K562 (cell line): ENCODE results near the gene FSTL3. TPM values are rescaled to one million over a fixed set of nuclear protein-coding genes. Genes with fewer than 3 reads are reported as not detected.

Source experiments
- ATF2 ChIP-seq: sonication (generic); formaldehyde crosslinking; IDR thresholded peaks from 2 replicates; pipeline ENCODE4 v1.8.1; 2022; ENCODE audit warnings: missing genetic modification reagents
- BRF1 ChIP-seq: IDR thresholded peaks from 3 replicates; pipeline ENCODE4 v1.6.1; 2011; ENCODE audit warnings: borderline replicate concordance, mild to moderate bottlenecking; ENCODE audit not compliant: insufficient read length; ENCODE audit errors: extremely low read depth
- CCNT2 ChIP-seq: IDR thresholded peaks from 2 replicates; pipeline ENCODE4 v1.6.1; 2011; ENCODE audit warnings: borderline replicate concordance, low read depth, mild to moderate bottlenecking, moderate library complexity, mixed read lengths, low read length; ENCODE audit not compliant: insufficient read length; ENCODE audit errors: extremely low read depth
- E2F5 ChIP-seq: sonication (generic); formaldehyde crosslinking; IDR thresholded peaks from 2 replicates; pipeline ENCODE4 v1.8.0; 2022; ENCODE audit warnings: mild to moderate bottlenecking, missing genetic modification reagents
- KLF16 ChIP-seq: IDR thresholded peaks from 2 replicates; pipeline ENCODE4 v1.6.1; 2016; ENCODE audit warnings: antibody characterized with exemption
- KLF6 ChIP-seq: fragments of 250-450 bp; sonication (Bioruptor Pico); IDR thresholded peaks from 2 replicates; pipeline ENCODE4 v1.4.0; 2020; ENCODE audit warnings: mild to moderate bottlenecking, moderate library complexity, borderline replicate concordance
- NELFE ChIP-seq: IDR thresholded peaks from 2 replicates; pipeline ENCODE4 v1.6.1; 2011; ENCODE audit warnings: mild to moderate bottlenecking; ENCODE audit not compliant: insufficient read depth, insufficient read length
- RFX1 ChIP-seq: fragments of 450-650 bp; IDR thresholded peaks from 2 replicates; pipeline ENCODE4 v1.6.1; 2016; ENCODE audit warnings: mild to moderate bottlenecking, moderate library complexity
- RFX7 ChIP-seq: fragments of 250-450 bp; sonication (Bioruptor Pico); IDR thresholded peaks from 2 replicates; pipeline ENCODE4 v1.5.1; 2021; ENCODE audit warnings: mild to moderate bottlenecking
- TEAD2 ChIP-seq: fragments of 450-650 bp; IDR thresholded peaks from 2 replicates; pipeline ENCODE4 v1.6.1; 2016; ENCODE audit warnings: missing genetic modification characterization, control low read depth, missing compliant biosample characterization
- TGIF2 ChIP-seq: sonication (generic); formaldehyde crosslinking; IDR thresholded peaks from 2 replicates; pipeline ENCODE4 v1.8.1; 2022; ENCODE audit warnings: mild to moderate bottlenecking, missing genetic modification reagents, moderate library complexity
- polyA plus RNA-seq, 8 experiments: library from polyadenylated mRNA; depleted of rRNA in 4 of 8; stranded (reverse) in 5 of 8; unstranded in 3 of 8; fragments of >200 nt; fragmentation: Nextera tagmentation in 2 of 8; fragmentation: Illumina TruSeq in 1 of 8; extraction: Ambion mirVana in 2 of 8; extraction: Trizol in 1 of 8; gene quantifications; 2 replicates each; pipeline versions ENCODE4 v1.2.1 to v1.2.3, GENCODE V29; 2011 to 2014; ENCODE audit warnings: inconsistent platforms in 1 of 8, missing spikeins in 1 of 8
- total RNA-seq, 7 experiments: library from RNA; depleted of rRNA in 6 of 7; stranded (reverse); fragments of >200 nt in 6 of 7; fragmentation: Illumina TruSeq in 2 of 7; extraction: Trizol in 2 of 7; gene quantifications; 2 replicates each; pipeline versions ENCODE4 v1.2.1 to v1.2.3, GENCODE V29; 2011 to 2021; ENCODE audit warnings: low replicate concordance in 1 of 7
- TF ChIP-seq, protein P1 (sequence below): fragments of 200-600 bp; sonication (generic); IDR thresholded peaks from one replicate; pipeline ENCODE4 v1.6.1; 2012; ENCODE audit warnings: mild to moderate bottlenecking, low read depth, low read length, inconsistent platforms

Gene FSTL3
- total and polyA plus RNA-seq, 9 of the 15 experiments (the other 6 are each of a cell fraction or from before 2014, with no cell fraction given) = 0.35 to 6.8 (median 4.2) TPM; not detected in 1

DNA sequence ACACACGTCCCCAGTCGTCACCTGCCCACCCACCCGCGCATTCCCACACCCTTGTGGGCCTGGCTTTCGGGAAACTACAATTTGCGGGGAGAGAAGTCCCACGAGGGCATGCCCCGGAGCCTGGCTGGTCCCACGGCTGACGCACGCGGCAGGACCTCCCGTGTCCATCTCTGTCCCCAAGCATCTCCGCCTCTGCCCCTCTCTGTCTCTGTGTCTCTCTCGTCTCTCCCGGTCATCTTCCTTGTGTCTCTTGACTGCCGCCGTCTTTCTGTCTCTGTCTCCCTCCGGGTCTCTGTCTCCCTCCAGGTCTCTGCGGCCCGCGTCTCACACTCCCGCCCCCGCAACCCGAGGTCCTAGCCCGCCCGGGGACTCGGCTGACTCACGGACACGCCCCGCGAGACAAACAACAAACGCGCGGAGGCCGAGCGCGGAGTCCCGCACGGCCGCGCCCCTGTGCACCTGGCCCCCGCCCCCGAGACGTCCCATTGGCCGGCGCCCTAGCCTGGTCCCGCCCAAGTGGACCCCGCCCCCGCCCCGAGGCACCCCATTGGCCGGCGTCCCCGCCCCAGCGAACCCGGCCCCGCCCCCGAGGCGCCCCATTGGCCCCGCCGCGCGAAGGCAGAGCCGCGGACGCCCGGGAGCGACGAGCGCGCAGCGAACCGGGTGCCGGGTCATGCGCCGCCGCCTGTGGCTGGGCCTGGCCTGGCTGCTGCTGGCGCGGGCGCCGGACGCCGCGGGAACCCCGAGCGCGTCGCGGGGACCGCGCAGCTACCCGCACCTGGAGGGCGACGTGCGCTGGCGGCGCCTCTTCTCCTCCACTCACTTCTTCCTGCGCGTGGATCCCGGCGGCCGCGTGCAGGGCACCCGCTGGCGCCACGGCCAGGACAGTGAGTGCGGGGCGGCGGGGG, 36.7 kb upstream of the FSTL3 start, which contains the start of gene FGF22 (continued):
- TF ChIP-seq, protein P1, sequence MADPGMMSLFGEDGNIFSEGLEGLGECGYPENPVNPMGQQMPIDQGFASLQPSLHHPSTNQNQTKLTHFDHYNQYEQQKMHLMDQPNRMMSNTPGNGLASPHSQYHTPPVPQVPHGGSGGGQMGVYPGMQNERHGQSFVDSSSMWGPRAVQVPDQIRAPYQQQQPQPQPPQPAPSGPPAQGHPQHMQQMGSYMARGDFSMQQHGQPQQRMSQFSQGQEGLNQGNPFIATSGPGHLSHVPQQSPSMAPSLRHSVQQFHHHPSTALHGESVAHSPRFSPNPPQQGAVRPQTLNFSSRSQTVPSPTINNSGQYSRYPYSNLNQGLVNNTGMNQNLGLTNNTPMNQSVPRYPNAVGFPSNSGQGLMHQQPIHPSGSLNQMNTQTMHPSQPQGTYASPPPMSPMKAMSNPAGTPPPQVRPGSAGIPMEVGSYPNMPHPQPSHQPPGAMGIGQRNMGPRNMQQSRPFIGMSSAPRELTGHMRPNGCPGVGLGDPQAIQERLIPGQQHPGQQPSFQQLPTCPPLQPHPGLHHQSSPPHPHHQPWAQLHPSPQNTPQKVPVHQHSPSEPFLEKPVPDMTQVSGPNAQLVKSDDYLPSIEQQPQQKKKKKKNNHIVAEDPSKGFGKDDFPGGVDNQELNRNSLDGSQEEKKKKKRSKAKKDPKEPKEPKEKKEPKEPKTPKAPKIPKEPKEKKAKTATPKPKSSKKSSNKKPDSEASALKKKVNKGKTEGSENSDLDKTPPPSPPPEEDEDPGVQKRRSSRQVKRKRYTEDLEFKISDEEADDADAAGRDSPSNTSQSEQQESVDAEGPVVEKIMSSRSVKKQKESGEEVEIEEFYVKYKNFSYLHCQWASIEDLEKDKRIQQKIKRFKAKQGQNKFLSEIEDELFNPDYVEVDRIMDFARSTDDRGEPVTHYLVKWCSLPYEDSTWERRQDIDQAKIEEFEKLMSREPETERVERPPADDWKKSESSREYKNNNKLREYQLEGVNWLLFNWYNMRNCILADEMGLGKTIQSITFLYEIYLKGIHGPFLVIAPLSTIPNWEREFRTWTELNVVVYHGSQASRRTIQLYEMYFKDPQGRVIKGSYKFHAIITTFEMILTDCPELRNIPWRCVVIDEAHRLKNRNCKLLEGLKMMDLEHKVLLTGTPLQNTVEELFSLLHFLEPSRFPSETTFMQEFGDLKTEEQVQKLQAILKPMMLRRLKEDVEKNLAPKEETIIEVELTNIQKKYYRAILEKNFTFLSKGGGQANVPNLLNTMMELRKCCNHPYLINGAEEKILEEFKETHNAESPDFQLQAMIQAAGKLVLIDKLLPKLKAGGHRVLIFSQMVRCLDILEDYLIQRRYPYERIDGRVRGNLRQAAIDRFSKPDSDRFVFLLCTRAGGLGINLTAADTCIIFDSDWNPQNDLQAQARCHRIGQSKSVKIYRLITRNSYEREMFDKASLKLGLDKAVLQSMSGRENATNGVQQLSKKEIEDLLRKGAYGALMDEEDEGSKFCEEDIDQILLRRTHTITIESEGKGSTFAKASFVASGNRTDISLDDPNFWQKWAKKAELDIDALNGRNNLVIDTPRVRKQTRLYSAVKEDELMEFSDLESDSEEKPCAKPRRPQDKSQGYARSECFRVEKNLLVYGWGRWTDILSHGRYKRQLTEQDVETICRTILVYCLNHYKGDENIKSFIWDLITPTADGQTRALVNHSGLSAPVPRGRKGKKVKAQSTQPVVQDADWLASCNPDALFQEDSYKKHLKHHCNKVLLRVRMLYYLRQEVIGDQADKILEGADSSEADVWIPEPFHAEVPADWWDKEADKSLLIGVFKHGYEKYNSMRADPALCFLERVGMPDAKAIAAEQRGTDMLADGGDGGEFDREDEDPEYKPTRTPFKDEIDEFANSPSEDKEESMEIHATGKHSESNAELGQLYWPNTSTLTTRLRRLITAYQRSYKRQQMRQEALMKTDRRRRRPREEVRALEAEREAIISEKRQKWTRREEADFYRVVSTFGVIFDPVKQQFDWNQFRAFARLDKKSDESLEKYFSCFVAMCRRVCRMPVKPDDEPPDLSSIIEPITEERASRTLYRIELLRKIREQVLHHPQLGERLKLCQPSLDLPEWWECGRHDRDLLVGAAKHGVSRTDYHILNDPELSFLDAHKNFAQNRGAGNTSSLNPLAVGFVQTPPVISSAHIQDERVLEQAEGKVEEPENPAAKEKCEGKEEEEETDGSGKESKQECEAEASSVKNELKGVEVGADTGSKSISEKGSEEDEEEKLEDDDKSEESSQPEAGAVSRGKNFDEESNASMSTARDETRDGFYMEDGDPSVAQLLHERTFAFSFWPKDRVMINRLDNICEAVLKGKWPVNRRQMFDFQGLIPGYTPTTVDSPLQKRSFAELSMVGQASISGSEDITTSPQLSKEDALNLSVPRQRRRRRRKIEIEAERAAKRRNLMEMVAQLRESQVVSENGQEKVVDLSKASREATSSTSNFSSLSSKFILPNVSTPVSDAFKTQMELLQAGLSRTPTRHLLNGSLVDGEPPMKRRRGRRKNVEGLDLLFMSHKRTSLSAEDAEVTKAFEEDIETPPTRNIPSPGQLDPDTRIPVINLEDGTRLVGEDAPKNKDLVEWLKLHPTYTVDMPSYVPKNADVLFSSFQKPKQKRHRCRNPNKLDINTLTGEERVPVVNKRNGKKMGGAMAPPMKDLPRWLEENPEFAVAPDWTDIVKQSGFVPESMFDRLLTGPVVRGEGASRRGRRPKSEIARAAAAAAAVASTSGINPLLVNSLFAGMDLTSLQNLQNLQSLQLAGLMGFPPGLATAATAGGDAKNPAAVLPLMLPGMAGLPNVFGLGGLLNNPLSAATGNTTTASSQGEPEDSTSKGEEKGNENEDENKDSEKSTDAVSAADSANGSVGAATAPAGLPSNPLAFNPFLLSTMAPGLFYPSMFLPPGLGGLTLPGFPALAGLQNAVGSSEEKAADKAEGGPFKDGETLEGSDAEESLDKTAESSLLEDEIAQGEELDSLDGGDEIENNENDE = no peak
- no peak for TF ChIP-seq E2F5 (CRISPR knock-in tag)
- TF ChIP-seq CCNT2 = no peak
- no peak for TF ChIP-seq RFX1
- TF ChIP-seq NELFE = no peak
- no peak for TF ChIP-seq TEAD2 (tag)
- TF ChIP-seq ATF2 (CRISPR knock-in tag) = no peak
- TF ChIP-seq BRF1 = no peak
- no peak for TF ChIP-seq RFX7 (CRISPR knock-in tag)
- no peak for TF ChIP-seq TGIF2 (CRISPR knock-in tag)
- no peak for TF ChIP-seq KLF16
- no peak for TF ChIP-seq KLF6 (CRISPR knock-in tag)
